IPS DF 19.7 (cell line): ENCODE results near the gene RBM4.
A peak's percentile ranks its signal among the peaks of the same experiment; 100 is the strongest.

ENCODE experiments used
- DNase-seq: peaks from one replicate; pipeline ENCODE4 v3.0.0-alpha.2; 2013; ENCODE audit warnings: low read depth, low spot score

RBM4 gene

GRCh38 chr11:66651016-66651415 is 12.5 kb downstream of the RBM4 start:
- no peak for DNase-seq

GRCh38 chr11:66652651-66653050 is 14.1 kb downstream of the RBM4 start:
- DNase-seq = no peak

GRCh38 chr11:66653123-66653522 is 14.6 kb downstream of the RBM4 start:
- DNase-seq = no peak

- DNase-seq = no peak
Measured at GRCh38 chr11:66659763-66660162, 21.3 kb downstream of the RBM4 start.

GRCh38 chr11:66663741-66664296 is 25.3 kb downstream of the RBM4 start:
- no peak for DNase-seq

- DNase-seq = no peak
Measured at GRCh38 chr11:66665369-66665768, 26.9 kb downstream of the RBM4 start.

GRCh38 chr11:66670816-66671215 is 32.3 kb downstream of the RBM4 start:
- no peak for DNase-seq

- DNase-seq = no peak
Measured at GRCh38 chr11:66674964-66675602, 36.6 kb downstream of the RBM4 start.

- no peak for DNase-seq
Measured at GRCh38 chr11:66676282-66676919, 37.9 kb downstream of the RBM4 start.

- DNase-seq = no peak
Measured at GRCh38 chr11:66676931-66677598, 38.6 kb downstream of the RBM4 start.

- DNase-seq = peak; percentile 82
Measured at GRCh38 chr11:66677599-66678375, 39.3 kb downstream of the RBM4 start, which contains the start of gene RBM4B. Gene RBM4B, minus strand, starts transcription at chr11:66677887. Its CDS starts 808 bp downstream, at chr11:66677079.

- no peak for DNase-seq
Measured at GRCh38 chr11:66680966-66681645, 42.6 kb downstream of the RBM4 start.

- no peak for DNase-seq
Measured at GRCh38 chr11:66683877-66684276, 45.4 kb downstream of the RBM4 start.

- DNase-seq = no peak
Measured at GRCh38 chr11:66684635-66685034, 46.1 kb downstream of the RBM4 start.

GRCh38 chr11:66685276-66686099 is 47.0 kb downstream of the RBM4 start:
- DNase-seq = no peak

- no peak for DNase-seq
Measured at GRCh38 chr11:66686100-66686785, 47.7 kb downstream of the RBM4 start.

- no peak for DNase-seq
Measured at GRCh38 chr11:66686801-66687750, 48.6 kb downstream of the RBM4 start.

- DNase-seq = no peak
Measured at GRCh38 chr11:66687831-66688281, 49.4 kb downstream of the RBM4 start.
